Measurements from ENCODE around the gene DKC1.
"Not testable (repeated sequence)": the region's sequence is repeated elsewhere in the genome, so short reads cannot be mapped to it uniquely, and the experiment has no call there.

Gene DKC1

GRCh38 chrX:154821523-154821922 is 58.9 kb downstream of the DKC1 start:
- DNase-seq: no peak

GRCh38 chrX:154822029-154822428 is 59.4 kb downstream of the DKC1 start:
- no peak for DNase-seq

- DNase-seq: no peak
Measured at GRCh38 chrX:154824638-154825037, 62.0 kb downstream of the DKC1 start.

GRCh38 chrX:154825586-154825985 is 62.9 kb downstream of the DKC1 start:
- DNase-seq: not testable (repeated sequence)

Measured in NCI-H1694 treated with DMSO at 0.1 percent for 48 hours (cell line).